Caco-2 (cell line): ENCODE results near the gene C19orf25. TPM values are rescaled to one million over a fixed set of nuclear protein-coding genes. Genes with fewer than 3 reads are reported as not detected.

Experiments used
- BruUV-seq: library from RNA; stranded (reverse); fragments of 400-500 nt; replicated peaks from 2 replicates; lab custom pipeline; 2021; lab: Mats Ljungman, UMichigan
- CTCF ChIA-PET: fragments of 300-600 bp; sonication (Branson Sonifier 250); formaldehyde crosslinking; loops from one replicate; lab custom pipeline; 2022; ENCODE audit warnings: antibody characterized with exemption; lab: Charles Lee
- POLR2A ChIA-PET: fragments of 300-600 bp; sonication (Branson Sonifier 250); formaldehyde crosslinking; loops from one replicate; lab custom pipeline; 2022; ENCODE audit warnings: antibody characterized with exemption; lab: Charles Lee
- DNase-seq, 2 experiments: peaks; one replicate each; pipeline versions ENCODE4 v3.0.0 to v3.0.0-alpha.2; 2020 to 2022
- H3K27me3 ChIP-seq: replicated peaks from 2 replicates; pipeline ENCODE4 v1.6.0; 2011; ENCODE audit warnings: low read length; ENCODE audit not compliant: control insufficient read depth, insufficient read depth
- H3K36me3 ChIP-seq: 2 replicates; pipeline ENCODE4 v1.5.1; 2011; ENCODE audit warnings: low read length; ENCODE audit not compliant: control insufficient read depth, insufficient read depth
- H3K4me1 ChIP-seq: fragments of 250-450 bp; sonication (Bioruptor Pico); 2 replicates; pipeline ENCODE4 v1.5.1; 2020; ENCODE audit warnings: mild to moderate bottlenecking
- H3K4me3 ChIP-seq: 2 replicates; pipeline ENCODE4 v1.5.1; 2011; ENCODE audit warnings: low read depth, mild to moderate bottlenecking, control low read depth, low read length
- H3K9me3 ChIP-seq: fragments of 250-450 bp; sonication (Bioruptor Pico); 2 replicates; pipeline ENCODE4 v1.5.1; 2020; ENCODE audit warnings: mild to moderate bottlenecking, moderate library complexity
- H3K27ac Mint-ChIP-seq: one replicate; pipeline ENCODE4 v1.8.0; 2022; ENCODE audit warnings: mixed read lengths; ENCODE audit not compliant: unreplicated experiment
- H3K27me3 Mint-ChIP-seq: one replicate; pipeline ENCODE4 v1.8.0; 2022; ENCODE audit warnings: mixed read lengths; ENCODE audit not compliant: insufficient read depth, unreplicated experiment
- H3K36me3 Mint-ChIP-seq: one replicate; pipeline ENCODE4 v1.8.0; 2022; ENCODE audit warnings: mild to moderate bottlenecking, mixed read lengths; ENCODE audit not compliant: insufficient read depth, unreplicated experiment
- H3K4me1 Mint-ChIP-seq: one replicate; pipeline ENCODE4 v1.8.0; 2022; ENCODE audit warnings: low read depth, mixed read lengths; ENCODE audit not compliant: unreplicated experiment
- H3K4me3 Mint-ChIP-seq: one replicate; pipeline ENCODE4 v1.8.0; 2022; ENCODE audit warnings: mild to moderate bottlenecking, moderate library complexity, mixed read lengths; ENCODE audit not compliant: unreplicated experiment
- H3K9me3 Mint-ChIP-seq: one replicate; pipeline ENCODE4 v1.8.0; 2022; ENCODE audit warnings: mixed read lengths; ENCODE audit not compliant: unreplicated experiment
- CTCF ChIP-seq, 2 experiments: fragments of 200-600 bp in 1 of 2; IDR thresholded peaks; 1 replicate in 1 of 2; 2 replicates in 1 of 2; pipeline versions ENCODE4 v1.5.1 to v1.8.0; 2011 to 2022; ENCODE audit warnings: antibody characterized with exemption in 1 of 2, control low read depth in 1 of 2, inconsistent platforms in 1 of 2, low read depth in 1 of 2, low read length in 1 of 2, mild to moderate bottlenecking in 1 of 2, moderate library complexity in 1 of 2; ENCODE audit not compliant: insufficient read depth in 1 of 2, severe bottlenecking in 1 of 2, unreplicated experiment in 1 of 2
- intact Hi-C: fragments of 100-400 bp; cut with micrococcal nuclease; formaldehyde crosslinking; loops from one replicate; pipeline ENCODE4 v1.10.0; 2022; ENCODE audit not compliant: unreplicated experiment
- total RNA-seq: library from RNA; stranded (reverse); gene quantifications from 2 replicates; pipeline ENCODE4 v1.2.3, GENCODE V29; 2022

Gene C19orf25
- total RNA-seq, 1 experiment from 2014 or later = 41.9 TPM

DNA sequence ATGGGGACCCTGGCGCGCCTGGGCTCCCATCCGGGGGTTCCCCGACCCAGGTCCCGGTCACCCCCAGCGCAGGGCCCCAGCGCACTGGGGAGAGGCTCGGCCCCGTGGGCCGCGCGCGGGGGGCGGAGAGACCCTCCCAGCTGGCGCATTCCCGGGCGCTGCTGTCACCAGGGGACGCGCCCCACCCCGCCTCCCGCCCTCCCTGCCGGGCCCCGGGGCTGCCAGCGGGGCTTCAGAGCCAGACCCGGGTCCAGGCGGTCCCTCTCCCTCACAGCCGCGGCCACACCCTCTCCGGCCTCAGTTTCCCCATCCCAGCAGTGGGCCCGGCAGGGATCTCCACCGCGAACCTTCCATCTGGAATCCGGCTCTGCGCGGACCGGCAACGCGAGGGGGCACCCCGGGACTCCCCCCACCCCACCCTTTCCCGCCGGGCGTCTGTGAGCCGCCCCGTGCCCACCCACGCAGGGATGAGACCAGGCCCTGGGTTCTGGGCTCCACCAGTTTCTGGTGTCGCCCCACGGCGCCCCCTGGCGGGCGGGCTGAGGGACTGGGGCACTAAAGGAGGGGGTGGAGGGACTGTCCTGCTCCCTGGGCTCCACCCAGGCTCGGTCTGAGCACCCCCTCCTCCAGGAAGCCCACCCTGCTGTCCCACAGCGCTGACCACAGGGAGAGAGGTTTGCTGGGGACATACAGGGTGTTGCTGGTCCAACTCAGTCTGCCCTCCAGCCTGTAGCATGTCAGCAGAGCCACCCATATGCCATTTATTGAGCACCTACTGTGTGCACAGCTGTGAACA lies 34.7 kb upstream of the C19orf25 start:
- CTCF ChIA-PET = interaction anchor here (0.6 kb wide), 1 partner anchor 21 kb away, joined by 5 read pairs; no protein-coding TSS in a partner anchor
- no TSS peak for BruUV-seq
- intact Hi-C loops = loop anchor here (2.0 kb wide), 1 partner anchor 23 kb away; the partner anchor contains the start of genes PCSK4 and REEP6

DNA sequence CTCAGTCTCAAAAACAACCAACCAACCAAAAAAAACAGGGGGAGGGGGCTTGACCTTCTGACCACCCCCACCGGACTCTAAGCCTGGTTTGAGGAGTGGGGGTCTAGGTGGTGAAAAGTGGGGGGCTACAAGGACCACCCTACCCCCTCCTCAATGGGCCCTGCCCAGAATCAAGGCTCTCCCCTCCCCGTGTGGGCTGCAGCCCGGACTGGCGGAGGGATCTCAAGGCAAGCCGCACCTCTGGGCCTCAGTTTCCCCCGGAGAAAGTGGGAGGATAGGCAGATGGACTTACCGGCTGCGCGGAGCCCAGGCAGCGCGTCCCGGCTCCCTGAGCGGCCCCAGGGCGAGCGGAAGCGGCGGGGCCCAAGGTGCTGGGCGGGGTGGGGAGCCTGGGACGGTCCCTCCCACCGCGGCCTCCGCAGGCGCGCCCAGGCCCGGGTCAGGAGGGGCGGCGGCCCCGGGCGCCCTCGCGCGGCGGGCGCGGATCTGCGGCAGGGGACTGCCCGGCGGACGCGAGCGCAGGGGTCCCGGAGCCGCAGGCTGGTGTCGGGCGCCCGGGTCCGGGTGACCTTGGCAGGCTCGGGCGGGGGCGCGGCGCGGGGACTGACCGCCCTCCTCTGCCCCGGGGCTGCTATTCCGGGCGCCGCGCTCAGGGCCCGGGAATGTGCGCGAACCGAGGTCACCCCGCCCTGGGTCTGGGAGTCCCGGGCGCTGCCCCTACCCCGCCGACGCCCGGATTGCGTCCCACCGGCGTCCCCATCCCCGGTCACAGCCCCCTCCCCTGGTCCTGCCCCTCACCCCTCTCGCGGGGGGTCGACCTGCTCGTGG lies 33.9 kb upstream of the C19orf25 start, which contains the start of gene ADAMTSL5:
Gene ADAMTSL5, minus strand, starts transcription at position 349 of the 828 bp plus-strand sequence. CDS start 2,076 bp downstream, outside the sequence.
- Mint-ChIP-seq H3K27ac (peak within 1 kb of the TSS; percentile 78), H3K27me3 (no peaks in the 10 kb centered on the region), H3K9me3 (no peaks in the 10 kb centered on the region), H3K36me3 (peaks cover 10% of the 10 kb centered on the region), H3K4me3 (peak within 1 kb of the TSS; percentile 73), H3K4me1 (peaks cover 6% of the 10 kb centered on the region)
- Histone ChIP-seq H3K4me3 (peak within 1 kb of the TSS; percentile 91), H3K4me1 (peaks cover 28% of the 10 kb centered on the region), H3K9me3 (no peaks in the 10 kb centered on the region), H3K36me3 (peaks cover 1% of the 10 kb centered on the region; the same call in 1 of the 2 replicates), H3K27me3 (no peaks in the 10 kb centered on the region)
- DNase-seq = peak; percentile 75 to 83
- ChIA-PET POLR2A (interaction anchor here (0.5 kb wide), 1 partner anchor 22 kb away, joined by 4 read pairs; the partner anchor contains the start of gene REEP6), CTCF (no interaction called here)
- intact Hi-C loops = loop anchor here (2.0 kb wide), 1 partner anchor 22 kb away; the partner anchor contains the start of genes PCSK4 and REEP6
- no TSS peak for BruUV-seq
- peak in 1 of 2 experiments; percentile 27 for TF ChIP-seq CTCF (IDR thresholded peaks at IDR 0.05; ENCODE audit: insufficient read depth in 1 of 2, low read depth in 1 of 2, low read length in 1 of 2, severe bottlenecking in 1 of 2, unreplicated experiment in 1 of 2)

More for the DNA sequence above, 34.7 kb upstream of the C19orf25 start:
- H3K36me3 Mint-ChIP-seq = peaks cover 6% of the 10 kb centered on the region
- Histone ChIP-seq H3K9me3 (no peaks in the 10 kb centered on the region), H3K36me3 (peaks cover 1% of the 10 kb centered on the region; the same call in 1 of the 2 replicates), H3K4me3 (peak overlapping the region; percentile 91), H3K4me1 (peaks cover 24% of the 10 kb centered on the region), H3K27me3 (no peaks in the 10 kb centered on the region)
- H3K27me3 Mint-ChIP-seq = no peaks in the 10 kb centered on the region
- DNase-seq = peak; percentile 70 to 77
- POLR2A ChIA-PET = interaction anchor here (0.5 kb wide), 1 partner anchor 676 kb away, joined by 11 read pairs; no protein-coding TSS in a partner anchor
- no peak overlapping the region for H3K27ac Mint-ChIP-seq
- TF ChIP-seq CTCF (IDR thresholded peaks at IDR 0.05; ENCODE audit: insufficient read depth in 1 of 2, low read depth in 1 of 2, low read length in 1 of 2, severe bottlenecking in 1 of 2, unreplicated experiment in 1 of 2) = peak; percentile 69 to 83
- H3K4me3 Mint-ChIP-seq = peak overlapping the region; percentile 73
- no peaks in the 10 kb centered on the region for H3K9me3 Mint-ChIP-seq
- peaks cover 6% of the 10 kb centered on the region for H3K4me1 Mint-ChIP-seq
